ENCODE data around the gene SUPT20H.

DNA sequence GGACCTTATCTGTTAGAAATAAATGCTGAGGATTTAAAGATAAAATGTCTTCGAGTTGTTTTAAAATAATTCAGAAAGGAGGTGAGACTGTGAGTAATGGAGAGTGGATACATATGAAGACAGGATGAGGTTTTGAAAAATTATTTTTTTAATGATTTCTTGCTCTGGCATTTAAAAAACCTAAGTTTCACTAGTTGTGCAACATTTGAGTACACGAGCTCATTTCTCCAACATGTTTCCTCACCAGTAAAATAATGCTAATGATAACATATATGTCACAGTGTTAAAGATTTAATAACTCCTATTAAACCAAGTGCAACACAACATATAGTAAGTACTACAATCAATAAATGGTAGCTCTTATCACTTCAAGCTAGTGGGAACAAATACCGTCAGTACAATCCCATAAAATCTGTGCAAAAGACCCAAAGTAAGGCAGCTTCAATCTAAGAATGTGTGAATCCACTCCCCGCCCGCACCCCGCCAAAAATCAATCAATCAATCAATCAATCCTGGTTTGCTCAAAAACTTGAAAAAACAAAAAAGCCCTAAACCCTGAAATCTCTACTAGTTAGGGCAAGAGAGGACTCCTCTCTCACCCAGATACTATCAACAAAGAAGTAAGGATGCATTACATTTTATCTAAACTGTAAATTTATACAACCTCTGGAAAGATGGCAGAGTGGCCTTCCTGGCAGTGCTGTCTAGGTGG lies 61.6 kb downstream of the SUPT20H start:
- TF ChIP-seq CTCF (IDR thresholded peaks at IDR 0.05 in 2 of 3, conservative IDR thresholded peaks at IDR 0.05 in 1 of 3; ENCODE audit: borderline replicate concordance in 1 of 3, insufficient read depth in 1 of 3, low read depth in 2 of 3, low read length in 2 of 3) (no peak), MAX (IDR thresholded peaks at IDR 0.05) (no peak), ZBTB33 (IDR thresholded peaks at IDR 0.05; ENCODE audit: extremely low read depth, insufficient replicate concordance, low read length) (no peak), SP1 (IDR thresholded peaks at IDR 0.05; ENCODE audit: low read depth) (no peak), EGR1 (IDR thresholded peaks at IDR 0.05; ENCODE audit: low read depth) (no peak)
